HuH-7 (cell line): ENCODE data around the gene FAM163A.
A peak's percentile ranks its signal among the peaks of the same experiment; 100 is the strongest.
"Not testable (repeated sequence)": the region's sequence is repeated elsewhere in the genome, so short reads cannot be mapped to it uniquely, and the experiment has no call there.

Source experiments
- DNase-seq: peaks from one replicate; pipeline ENCODE4 v3.0.0; 2011; ENCODE audit warnings: low spot score

FAM163A gene

GRCh38 chr1:179742717-179743678, at the start of gene FAM163A:
Gene FAM163A (plus strand): TSS chr1:179743291. CDS start chr1:179813098, 69,807 bp downstream.
- DNase-seq, result no peak

- DNase-seq, result not testable (repeated sequence)
Observed at GRCh38 chr1:179694530-179694929, 48.6 kb upstream of the FAM163A start.

DNA sequence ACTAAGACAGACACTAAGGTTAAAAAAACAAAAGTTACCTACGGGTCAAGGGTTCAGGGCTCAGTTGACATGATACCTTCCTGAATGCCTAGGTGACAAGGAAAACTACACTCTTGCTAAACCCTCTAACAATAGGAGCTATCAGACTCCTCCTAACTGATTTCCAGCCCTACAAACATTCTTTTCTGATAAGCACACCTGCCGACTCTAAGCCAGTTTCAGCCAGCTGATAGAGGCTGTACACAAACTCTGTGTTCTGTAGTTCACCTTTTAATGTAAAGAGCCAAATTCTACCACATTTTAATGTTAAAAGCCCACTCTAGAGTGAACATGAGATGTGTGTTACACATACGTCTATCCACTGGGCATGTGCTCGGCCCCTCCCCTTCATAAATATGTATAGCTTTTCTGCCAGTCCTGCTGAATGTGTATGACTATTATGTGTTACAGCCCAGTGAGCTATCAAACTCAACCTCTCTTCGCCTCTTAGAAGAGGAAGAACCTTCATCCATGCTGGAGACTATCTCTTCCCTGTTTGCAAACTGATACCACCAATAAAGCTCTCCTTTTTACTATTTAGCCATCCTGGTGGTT, 40.0 kb upstream of the FAM163A start:
- no peak for DNase-seq

- peak; percentile 25 for DNase-seq
Observed at GRCh38 chr1:179706339-179706941, 36.7 kb upstream of the FAM163A start.

DNA sequence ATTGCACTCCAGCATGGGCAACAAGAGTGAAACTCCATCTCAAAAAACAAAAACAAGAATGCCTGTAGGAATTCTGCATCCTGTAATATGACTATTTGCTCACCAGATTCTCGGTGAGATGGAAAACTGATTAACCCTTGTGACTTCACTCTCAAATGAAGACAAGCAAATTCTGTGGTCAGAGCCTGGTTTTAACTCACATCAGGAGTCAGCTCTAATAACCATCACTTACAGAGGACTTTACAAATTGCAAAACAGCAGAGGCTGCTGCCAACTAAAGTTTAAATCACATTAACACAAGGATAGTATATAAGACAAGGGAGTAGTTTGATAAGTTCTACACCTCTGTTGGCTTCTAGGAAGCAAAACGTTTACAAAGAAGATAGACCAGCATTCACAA, 35.7 kb upstream of the FAM163A start:
- no peak for DNase-seq

GRCh38 chr1:179708434-179709195, 34.5 kb upstream of the FAM163A start:
- DNase-seq, result no peak

GRCh38 chr1:179709841-179710329, 33.2 kb upstream of the FAM163A start:
- DNase-seq, result no peak

DNA sequence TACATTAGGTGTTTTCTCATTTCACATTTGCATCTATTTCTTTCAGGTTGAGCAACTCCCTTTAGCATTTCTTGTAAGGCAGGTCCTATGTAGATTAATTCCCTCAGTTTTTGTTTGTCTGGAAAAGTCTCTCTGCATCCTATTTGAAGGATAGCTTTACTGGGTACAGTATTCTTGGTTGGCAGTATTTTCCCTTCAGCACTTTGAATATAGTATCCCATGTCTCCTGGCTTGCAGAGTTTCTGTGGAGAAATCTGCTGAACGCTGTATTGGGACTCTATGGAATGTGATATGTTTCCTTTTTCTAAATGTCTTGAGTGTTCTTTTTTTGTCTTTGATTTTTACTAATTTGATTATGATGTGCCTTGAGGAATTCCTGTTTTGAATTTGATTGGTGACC, 28.9 kb upstream of the FAM163A start:
- DNase-seq, result no peak

GRCh38 chr1:179714623-179715022, 28.5 kb upstream of the FAM163A start:
- DNase-seq, result no peak

DNA sequence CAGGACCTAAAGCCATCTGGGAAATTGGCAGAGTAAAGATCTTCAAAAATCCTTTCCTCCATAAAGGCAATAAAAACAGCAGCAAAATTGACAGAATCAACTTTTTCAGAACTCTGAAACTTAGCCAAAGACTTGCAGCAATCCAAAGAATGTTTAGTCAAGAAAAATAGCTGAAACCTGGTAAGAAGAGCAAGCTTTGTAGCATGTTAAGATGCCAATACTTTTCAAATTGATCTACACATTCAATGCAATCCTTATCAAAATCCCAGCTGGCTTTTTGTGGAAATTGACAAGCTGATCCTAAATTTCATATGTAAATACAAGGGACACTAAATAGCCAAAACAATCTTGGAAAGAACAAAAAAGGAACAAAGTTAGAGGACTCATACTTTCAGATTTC, 23.8 kb upstream of the FAM163A start:
- DNase-seq, result no peak

DNA sequence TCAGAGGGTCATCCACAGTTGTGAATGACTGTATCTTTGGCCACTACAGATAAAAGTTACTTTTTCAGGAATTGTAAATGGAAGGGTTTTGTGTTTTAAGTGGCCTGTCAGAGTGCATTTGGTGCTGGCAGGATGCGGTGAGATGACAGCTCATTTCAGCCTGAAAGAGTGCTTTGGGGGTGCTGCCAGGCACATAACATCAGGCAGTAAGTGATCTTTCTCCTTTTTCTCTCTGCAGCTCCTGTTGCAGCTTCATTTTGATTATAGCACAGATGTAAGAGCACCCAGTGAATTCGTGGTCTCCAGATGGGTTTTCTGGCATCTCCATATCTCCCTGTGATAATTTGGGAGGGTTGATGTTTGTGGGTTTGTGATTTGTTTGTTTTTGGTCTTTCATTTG, 14.8 kb upstream of the FAM163A start:
- no peak for DNase-seq

- DNase-seq, result no peak
Observed at GRCh38 chr1:179729881-179730280, 13.2 kb upstream of the FAM163A start.

GRCh38 chr1:179731643-179732042, 11.4 kb upstream of the FAM163A start:
- DNase-seq, result no peak

GRCh38 chr1:179742291-179742690, 800 bp upstream of the FAM163A start:
- no peak for DNase-seq

DNA sequence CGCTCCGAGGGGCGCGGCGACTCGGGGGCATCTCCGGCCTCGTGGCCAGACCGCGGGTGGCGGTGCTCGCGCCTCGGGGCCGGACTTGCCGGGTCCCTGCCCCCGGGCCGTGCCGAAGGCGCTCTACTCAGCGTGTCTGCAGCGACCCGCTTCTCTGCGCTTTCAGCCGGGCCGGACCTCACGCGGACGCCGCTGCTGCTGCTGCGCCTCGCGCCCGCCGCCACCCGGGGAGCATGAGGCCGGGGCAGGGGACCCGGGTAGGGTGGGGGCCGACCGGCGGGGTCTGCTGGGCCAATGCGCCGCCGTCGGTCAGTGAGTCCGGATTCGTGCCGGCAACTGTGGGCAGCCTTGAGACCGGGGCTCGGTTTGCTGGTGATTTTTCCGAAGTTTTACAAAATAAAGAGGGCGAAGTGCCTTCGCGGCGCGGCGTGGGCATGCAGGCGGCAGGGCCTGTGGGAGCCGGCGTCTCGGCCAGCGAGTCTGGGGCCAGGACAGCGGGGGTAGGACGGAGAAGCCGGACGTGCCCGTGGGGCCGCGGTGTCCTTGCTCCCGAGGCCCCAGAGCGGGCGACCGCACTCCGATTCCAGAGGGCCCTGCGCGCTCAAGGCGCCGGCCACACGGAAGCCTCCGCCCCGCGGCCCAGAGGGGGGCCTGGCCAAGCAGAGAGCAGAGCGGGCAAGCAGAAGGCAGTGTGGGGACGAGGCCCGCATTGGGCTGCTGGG, 749 bp downstream of the FAM163A start:
- DNase-seq, result no peak

- no peak for DNase-seq
Observed at GRCh38 chr1:179744401-179745130, 1.5 kb downstream of the FAM163A start.

DNA sequence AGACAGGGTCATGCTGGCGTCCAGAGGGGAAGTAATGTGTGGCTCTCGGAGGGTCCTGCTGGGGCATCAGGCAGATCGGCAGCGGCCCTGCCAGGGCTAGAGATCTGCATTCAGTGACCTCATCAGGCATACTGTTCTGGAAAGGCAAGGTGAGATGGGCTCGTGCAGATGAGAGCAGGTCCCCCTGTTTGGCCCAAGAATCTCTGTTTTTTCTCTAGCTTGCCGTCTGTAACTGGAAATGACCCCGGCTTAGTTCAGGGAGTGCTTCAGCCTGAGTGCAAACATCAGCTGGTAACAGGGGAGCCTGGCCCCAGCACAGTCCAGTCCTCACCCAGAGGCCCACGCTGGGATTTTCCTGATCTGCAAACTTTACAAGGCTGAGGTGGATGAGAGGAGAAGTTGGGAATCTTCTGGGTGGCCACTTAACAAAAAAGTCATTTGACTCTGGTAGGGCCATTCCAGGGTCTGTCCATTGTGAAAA, 2.1 kb downstream of the FAM163A start:
- no peak for DNase-seq

DNA sequence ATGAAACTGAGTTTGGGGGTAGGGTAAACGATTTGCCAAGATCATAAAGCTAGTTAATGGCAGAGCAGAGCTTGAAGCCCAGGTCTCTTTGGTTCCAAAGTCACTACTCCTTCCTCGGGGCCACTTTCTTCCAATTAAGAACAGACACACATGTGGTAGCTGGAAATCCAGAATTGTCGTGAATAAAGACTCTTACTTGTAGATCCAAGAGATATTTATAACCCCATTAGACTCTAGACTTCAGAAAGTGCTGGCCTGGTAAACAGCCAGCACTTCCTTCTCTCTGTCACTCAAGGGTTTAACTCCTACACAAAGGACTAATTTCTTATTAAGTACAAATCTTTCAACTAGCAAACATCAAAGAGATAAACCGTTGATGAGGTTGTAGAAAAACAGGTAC, 2.7 kb downstream of the FAM163A start:
- no peak for DNase-seq

DNA sequence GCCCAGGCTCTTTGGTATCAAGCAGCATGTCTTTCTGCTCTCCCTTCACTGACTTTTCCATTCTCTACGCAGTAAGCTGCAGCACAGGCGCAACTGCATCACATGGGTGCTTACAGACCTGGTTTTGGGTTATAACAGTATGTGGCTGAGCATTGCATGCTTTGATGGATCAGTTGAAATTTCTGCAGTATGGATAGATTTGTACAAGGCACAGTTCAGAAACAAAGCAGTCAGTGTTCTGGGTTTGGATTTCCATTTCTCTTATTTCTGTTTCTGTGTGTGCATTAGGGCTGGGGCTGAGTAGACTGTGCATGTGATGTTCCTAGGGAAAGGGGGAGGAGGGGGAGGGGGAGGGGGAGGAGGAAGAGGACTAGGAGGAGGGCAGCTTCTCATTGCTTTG, 4.5 kb downstream of the FAM163A start:
- no peak for DNase-seq

DNA sequence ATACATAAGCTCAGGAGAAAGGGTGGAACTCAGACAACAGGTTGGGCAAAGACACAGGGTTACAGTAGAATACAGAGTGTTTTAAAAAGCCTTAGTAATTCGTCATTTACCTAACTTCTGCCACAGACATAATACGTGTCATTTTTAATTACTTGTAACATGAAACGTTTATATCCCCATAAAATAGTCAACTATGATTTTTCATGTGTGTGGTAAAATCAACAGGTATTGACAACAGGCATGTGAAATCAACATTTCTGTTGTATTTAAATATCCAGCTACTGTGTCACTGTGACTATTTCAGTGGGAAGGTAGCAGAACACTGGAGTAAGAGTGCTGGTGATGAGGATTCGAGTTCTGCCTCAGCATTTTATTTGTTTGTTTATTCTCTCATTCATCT, 5.7 kb downstream of the FAM163A start:
- DNase-seq, result no peak

GRCh38 chr1:179750630-179751029, 7.5 kb downstream of the FAM163A start:
- DNase-seq, result no peak
